Skeletal muscle cell (primary cell): ENCODE measurements around the gene WDR35.
A peak's percentile ranks its signal among the peaks of the same experiment; 100 is the strongest.
"Not testable (repeated sequence)": the region's sequence is repeated elsewhere in the genome, so short reads cannot be mapped to it uniquely, and the experiment has no call there.

Experiments
- DNase-seq: peaks from one replicate; pipeline ENCODE4 v3.0.0-alpha.2; 2010; ENCODE audit warnings: low read depth
- H3K4me3 ChIP-seq: 2 replicates; pipeline ENCODE4 v1.5.1; 2011; ENCODE audit warnings: low read depth, mild to moderate bottlenecking, control low read depth, low read length, moderate library complexity

The WDR35 gene

GRCh38 chr2:19899985-19900930, 89.6 kb downstream of the WDR35 start:
- H3K4me3 ChIP-seq, result peak overlapping the region; percentile 88
- DNase-seq, result no peak

- no peak overlapping the region for H3K4me3 ChIP-seq
- DNase-seq, result no peak
Measured at GRCh38 chr2:19898592-19899329, 91.1 kb downstream of the WDR35 start.

DNA sequence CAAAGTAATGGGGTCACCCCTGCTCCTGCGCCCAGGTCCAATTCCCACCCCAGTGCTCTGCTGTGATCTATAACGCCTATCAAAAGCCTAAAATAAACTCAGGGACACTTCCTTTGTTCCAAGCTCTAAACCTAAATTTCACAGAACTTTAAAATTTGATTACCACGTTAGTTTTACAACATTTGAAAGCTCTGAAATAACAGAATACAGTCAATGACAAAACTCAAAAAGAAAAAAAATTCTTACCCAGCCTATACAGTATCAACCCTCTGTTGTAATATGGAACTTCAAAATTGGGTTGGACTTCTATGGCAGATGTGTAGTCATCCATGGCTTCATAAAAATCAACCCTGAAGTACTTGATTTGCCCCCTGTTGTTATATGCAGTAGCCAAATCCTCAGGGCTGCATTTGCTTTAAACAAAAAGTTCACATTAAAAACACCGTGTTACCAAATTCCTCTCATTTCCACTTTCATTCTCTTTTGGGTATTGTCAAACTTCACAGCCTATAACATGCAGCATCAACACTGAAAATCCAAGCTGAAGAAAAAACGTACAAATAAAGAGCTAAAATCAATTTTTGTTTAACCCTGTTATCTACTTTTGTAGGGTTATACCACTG, 92.2 kb downstream of the WDR35 start:
- no peak for DNase-seq
- H3K4me3 ChIP-seq, result no peak overlapping the region

DNA sequence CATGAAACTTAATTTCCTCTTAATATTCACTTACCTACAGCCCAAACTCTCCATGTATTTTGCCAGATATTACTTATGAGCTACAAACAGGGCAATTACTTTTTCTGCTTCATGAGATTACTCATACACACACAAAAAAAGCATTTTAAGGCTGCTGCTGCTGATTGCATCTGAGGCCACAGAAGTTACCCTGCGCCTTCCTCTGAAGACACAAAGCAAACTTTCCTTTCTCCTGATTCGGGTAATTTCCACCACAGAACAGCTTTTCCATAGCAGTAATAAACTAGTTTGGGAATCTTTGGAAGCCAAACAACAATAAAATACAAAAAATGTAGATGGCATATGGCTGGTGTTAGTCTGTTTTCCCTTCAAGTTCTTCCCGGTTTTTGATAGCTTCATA, 94.4 kb downstream of the WDR35 start:
- no peak for DNase-seq
- H3K4me3 ChIP-seq, result no peak overlapping the region

- DNase-seq, result no peak
- H3K4me3 ChIP-seq, result no peak overlapping the region
Measured at GRCh38 chr2:19894134-19894792, 95.6 kb downstream of the WDR35 start.

GRCh38 chr2:19893520-19894133, 96.3 kb downstream of the WDR35 start:
- DNase-seq, result no peak
- H3K4me3 ChIP-seq, result no peak overlapping the region

DNA sequence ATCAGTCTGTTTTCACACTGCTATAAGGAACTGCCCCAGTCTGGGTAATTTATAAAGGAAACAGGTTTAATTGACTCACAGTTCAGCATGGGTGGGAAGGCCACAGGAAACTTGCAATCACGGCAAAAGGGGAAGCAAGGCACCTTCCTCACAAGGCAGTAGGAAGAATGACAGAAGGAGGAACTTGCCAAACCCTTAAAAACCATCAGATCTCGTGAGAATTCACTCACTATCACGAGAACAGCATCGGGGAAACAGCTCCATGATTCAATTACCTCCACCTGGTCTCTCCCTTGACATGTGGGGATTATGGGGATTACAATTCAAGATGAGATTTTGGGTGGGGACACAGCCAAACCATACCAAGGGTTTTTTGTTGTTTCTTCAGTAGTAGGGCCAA, 97.9 kb downstream of the WDR35 start:
- not testable (repeated sequence) for H3K4me3 ChIP-seq, DNase-seq

DNA sequence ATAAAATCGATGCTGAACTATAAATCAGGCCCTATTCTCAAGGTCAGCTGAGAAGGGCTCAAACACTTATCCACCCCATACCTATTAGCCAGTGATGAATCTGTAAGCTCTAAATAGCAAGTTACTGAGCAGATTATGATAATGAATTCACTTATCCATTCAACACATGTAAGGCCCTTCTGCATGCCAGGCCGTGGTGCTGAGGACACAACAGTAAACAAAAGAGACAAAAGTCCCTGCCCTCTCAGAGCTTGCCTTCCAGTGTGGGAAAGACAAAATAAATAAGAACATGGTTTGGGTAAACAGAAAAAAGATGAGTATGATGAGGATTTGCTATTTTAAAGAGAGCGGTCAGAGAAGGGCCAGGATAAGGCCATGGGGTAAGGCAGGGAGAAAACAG, 99.8 kb downstream of the WDR35 start:
- no peak overlapping the region for H3K4me3 ChIP-seq
- no peak for DNase-seq

GRCh38 chr2:19888831-19889230, 101.1 kb downstream of the WDR35 start:
- DNase-seq, result no peak
- no peak overlapping the region for H3K4me3 ChIP-seq

GRCh38 chr2:19887510-19887909, 102.4 kb downstream of the WDR35 start:
- no peak for DNase-seq

DNA sequence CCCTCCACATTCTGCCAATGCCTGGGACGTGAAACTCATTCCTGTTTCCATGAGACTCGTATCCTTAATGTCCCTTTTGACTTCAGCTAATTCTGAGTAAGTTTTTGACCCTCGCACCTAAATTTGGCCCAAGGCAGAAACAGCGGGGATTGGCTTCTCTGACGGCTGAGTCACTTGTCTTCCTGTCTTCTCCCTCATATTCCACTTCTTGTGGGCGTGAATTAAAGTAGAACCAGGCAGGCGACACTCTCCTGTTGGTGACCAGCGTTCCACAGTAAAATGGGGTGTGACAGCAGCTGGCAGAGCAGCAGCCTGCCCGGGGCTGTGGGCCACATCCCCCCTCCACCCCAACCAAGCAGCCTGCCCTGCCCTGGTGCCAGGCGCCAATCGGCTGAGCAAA, 103.6 kb downstream of the WDR35 start:
- no peak overlapping the region for H3K4me3 ChIP-seq
- no peak for DNase-seq

More at GRCh38 chr2:19887510-19887909, 102.4 kb downstream of the WDR35 start:
- H3K4me3 ChIP-seq, result no peak overlapping the region

DNA sequence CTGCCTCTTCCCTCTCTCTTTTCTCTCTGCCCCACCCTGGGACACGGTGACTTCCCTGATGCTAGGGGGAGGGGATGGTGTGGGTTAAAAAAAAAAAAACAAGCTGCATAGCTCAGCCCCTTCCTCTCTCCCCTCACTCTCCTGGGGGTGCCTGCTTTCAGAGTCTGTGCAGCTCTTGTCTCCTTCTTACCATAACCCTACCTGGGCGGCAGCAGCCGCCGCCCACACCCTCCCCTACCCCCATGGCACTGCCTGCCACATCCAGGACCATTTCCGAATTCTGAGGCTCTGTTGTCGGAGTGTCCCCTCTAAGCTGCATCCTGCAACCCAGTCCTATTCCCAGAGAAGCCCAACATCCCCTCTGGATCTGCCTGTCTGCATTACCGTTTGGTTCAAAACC, 104.1 kb downstream of the WDR35 start:
- DNase-seq, result no peak

GRCh38 chr2:19883971-19884720, 105.8 kb downstream of the WDR35 start:
- DNase-seq, result no peak
- no peak overlapping the region for H3K4me3 ChIP-seq

More for the DNA sequence above, 104.1 kb downstream of the WDR35 start:
- no peak overlapping the region for H3K4me3 ChIP-seq

- no peak for DNase-seq
Measured at GRCh38 chr2:19883486-19883885, 106.4 kb downstream of the WDR35 start.

DNA sequence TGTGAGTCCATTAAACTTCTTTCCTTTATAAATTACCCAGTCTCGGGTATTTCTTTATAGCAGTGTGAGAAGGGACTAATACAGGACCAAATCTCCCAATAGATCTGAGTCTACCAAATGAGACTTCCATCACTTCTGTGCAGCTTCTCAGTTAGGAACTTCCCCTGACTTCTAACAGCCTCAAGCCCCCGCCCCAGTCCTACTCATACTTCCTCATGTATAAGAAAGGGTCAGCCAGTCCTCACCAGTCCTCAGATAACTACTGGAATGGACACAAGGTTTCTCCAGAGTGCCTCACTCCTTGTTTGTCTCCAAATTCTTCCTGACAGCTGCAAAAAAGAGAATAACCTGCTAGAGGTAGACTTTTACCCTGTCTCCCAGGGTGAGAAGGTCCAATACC, 107.6 kb downstream of the WDR35 start:
- DNase-seq, result no peak
- no peak overlapping the region for H3K4me3 ChIP-seq

More at GRCh38 chr2:19883486-19883885, 106.4 kb downstream of the WDR35 start:
- H3K4me3 ChIP-seq, result no peak overlapping the region

GRCh38 chr2:19881908-19882265, 108.0 kb downstream of the WDR35 start:
- no peak overlapping the region for H3K4me3 ChIP-seq

GRCh38 chr2:19881221-19881907, 108.5 kb downstream of the WDR35 start:
- no peak overlapping the region for H3K4me3 ChIP-seq
- no peak for DNase-seq

More at GRCh38 chr2:19881908-19882265, 108.0 kb downstream of the WDR35 start:
- no peak for DNase-seq

DNA sequence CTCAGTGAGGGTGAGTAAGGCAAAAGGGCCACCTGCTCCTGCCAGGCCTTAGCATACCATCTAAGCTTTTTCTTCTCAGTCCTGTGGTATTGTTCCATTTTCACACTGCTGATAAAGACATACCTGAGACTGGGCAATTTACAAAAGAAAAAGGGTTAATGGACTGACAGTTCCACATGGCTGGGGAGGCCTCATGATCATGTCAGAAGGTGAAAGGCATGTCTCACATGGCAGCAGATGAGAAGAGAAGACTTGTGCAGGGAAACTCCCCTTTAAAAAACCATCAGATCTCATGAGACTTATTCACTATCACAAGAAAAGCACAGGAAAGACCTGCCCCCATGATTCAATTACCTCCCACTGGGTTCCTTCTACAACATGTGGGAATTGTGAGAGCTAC, 109.7 kb downstream of the WDR35 start:
- not testable (repeated sequence) for DNase-seq, H3K4me3 ChIP-seq
